EL (cell line): ENCODE data around the gene ROR2.

Experiments
- DNase-seq: peaks from one replicate; pipeline ENCODE4 v3.0.0-alpha.2; 2016

ROR2 gene

GRCh38 chr9:91920630-91921350 is 29.2 kb downstream of the ROR2 start:
- no peak for DNase-seq

DNA sequence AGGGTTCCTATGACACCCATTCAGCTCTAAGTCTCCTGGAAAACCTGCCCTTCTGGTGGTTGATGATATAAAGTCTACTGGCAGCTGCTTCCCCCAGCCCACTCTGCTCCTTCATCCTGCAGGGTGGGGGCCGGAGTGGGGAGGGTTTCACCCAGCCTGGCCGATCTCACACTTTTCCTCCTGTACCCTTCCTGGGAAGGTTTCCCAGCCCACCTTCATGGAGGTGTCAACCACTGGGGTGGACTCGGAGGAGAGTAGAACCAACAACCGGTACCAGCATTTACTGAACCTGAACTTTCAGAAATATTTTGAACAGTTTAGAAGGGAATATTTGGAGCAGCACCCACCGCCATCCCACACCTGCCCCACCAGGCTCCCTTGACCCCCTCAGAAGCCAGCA is 30.4 kb downstream of the ROR2 start:
- DNase-seq, result no peak

DNA sequence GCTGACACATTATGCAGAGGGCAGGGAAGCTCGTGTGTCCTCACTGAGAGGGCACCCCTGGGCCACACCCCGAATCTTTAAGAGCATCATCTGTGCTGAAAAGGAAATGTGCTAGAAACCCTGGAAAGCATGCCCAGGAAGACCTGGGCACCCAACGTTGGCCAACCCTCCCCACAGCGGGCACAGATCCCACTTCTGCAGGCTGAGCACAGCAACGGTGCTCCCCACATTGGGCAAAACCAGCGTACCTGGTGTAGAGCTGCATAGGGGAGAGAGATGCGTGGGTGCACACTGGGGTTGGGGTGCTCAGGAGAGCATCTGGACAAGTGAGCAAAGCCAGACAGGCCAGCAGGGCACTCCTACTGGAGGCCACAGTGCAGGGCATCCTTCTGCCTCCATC is 32.6 kb downstream of the ROR2 start:
- DNase-seq, result no peak

GRCh38 chr9:91915524-91916263 is 34.3 kb downstream of the ROR2 start:
- no peak for DNase-seq

GRCh38 chr9:91914937-91915336 is 35.1 kb downstream of the ROR2 start:
- no peak for DNase-seq

- DNase-seq, result no peak
These were observed 35.6 kb downstream of the ROR2 start for GRCh38 chr9:91914404-91914803.

GRCh38 chr9:91913986-91914385 is 36.0 kb downstream of the ROR2 start:
- DNase-seq, result no peak

GRCh38 chr9:91913096-91913495 is 36.9 kb downstream of the ROR2 start:
- DNase-seq, result no peak

DNA sequence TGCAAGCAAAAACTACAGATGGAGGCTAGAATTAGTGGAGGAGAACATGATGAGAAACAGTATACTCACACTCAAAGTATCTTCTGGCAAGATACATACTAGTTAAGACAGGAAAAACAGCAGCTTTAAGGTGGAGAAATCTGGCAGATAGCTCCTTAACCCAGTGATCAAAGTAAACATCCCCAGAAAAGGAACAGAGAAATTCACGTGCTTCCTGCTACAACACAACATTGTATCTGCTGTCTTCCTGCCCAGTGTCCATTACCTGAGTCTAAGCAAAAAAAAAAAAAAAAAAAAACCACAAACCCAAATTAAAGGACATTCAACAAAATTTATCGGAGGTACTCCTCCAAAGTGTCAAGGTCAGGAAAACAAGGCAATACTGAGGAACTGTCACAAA is 38.4 kb downstream of the ROR2 start:
- DNase-seq, result no peak

DNA sequence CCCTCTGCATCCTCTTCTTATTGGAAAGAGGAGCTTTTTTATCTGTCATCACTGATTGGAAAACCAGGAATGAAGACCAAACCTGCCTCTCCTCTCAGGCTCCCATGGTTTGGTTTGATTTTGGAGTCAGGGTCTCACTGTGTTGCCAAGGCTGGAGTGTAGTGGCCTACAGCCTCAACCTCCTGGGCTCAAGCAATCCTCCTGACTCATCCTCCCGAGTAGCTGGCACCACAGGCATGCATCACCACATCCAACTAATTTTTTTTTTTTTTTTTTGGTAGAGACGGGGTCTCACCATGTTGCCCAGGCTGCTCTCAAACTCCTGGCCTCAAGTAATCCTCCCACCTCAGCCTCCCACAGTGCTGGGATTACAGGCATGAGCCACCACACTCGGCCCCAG is 40.8 kb downstream of the ROR2 start:
- DNase-seq, result peak; percentile 42

DNA sequence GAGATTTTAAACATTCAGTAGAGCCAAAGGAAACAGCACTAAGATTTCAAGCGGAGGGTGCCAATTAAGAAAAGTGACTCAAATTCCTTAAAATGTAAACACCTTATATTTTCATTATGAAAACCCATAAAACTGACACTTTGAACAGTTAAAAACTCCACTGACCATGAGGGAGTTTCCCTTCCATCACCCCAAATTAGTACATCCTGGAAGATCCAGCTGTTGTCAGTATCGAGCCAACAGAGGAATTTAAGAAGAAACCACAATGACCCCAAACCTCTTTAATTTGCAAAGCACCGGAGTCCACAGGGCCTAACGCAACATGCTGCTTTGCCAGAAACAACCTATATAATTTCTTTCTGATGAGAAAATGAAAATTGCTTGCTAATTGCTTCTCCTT is 41.3 kb downstream of the ROR2 start:
- DNase-seq, result peak; percentile 39

- DNase-seq, result no peak
These were observed 41.8 kb downstream of the ROR2 start for GRCh38 chr9:91908293-91908623.

GRCh38 chr9:91907484-91908292 is 42.3 kb downstream of the ROR2 start:
- DNase-seq, result peak; percentile 18

GRCh38 chr9:91905991-91906469 is 44.0 kb downstream of the ROR2 start:
- DNase-seq, result no peak

DNA sequence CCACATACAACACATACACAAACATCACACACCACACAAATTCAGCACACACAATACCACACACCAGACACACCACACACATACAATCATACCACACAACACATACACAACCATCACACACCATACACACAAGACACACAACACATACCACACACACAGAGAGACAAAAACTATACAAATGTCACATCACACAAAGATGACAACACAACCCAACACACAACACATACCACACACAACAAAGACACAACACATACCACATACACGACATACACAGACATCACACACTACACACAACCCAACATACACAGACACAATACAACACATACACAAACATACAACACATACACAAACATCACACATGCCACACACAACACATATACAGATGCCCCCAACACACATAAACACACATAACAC is 44.8 kb downstream of the ROR2 start:
- DNase-seq, result no peak

GRCh38 chr9:91904588-91905236 is 45.3 kb downstream of the ROR2 start:
- no peak for DNase-seq

DNA sequence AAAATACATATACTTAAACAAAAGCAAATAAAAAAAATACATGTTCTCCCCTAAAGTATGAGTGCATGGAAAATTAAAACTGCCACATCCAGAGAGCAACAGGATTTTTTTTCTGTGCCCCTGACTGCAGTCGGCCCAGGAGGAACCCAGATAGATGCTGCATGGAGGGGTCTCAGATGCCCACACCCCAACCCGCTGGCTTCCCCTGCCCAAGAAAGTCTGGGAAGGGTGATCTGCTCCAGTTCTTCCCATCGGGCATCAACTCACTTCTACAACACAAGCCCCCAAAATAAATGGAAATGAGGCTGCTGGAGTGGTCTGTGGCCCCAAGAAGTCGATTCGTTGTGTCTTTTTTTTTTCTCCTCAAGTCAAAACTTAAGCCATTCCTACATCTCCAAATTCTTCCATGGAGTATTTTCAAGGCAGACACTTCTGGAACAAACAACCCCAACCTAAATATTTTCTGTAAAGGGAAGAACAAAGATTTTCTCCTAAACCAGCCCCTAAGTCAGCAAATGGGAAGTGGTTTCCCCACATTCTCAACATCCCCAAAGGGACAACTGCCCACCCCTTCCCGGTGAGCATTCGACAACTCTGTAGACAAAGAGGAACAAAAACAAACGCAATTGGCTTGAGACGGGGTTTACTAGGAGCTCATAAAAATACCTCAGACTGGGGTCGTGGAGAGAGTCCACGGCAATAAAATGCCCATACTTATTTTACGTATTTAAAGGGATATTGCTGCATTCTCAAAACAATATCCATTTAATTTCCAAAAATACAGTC is 46.7 kb downstream of the ROR2 start:
- DNase-seq, result peak; percentile 10

- no peak for DNase-seq
These were observed 47.4 kb downstream of the ROR2 start for GRCh38 chr9:91902475-91903125.

DNA sequence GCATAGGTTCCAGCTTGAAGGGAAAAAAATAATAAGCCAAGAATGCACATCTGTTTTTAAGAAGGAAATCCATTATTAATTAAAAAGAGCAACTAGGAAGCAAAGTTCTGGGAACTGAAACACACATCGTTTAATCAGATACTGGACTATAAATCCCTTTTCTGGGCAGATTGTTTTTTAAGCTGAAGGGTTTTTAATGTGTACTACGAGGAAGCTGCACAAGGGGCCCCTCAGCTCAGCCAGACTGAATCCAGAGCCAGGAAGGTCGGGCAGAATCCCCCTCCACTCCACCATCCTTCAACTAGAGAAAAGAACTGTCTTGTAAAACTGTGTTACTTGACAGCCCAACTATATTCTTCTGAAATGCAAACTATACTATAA is 49.2 kb downstream of the ROR2 start:
- no peak for DNase-seq

DNA sequence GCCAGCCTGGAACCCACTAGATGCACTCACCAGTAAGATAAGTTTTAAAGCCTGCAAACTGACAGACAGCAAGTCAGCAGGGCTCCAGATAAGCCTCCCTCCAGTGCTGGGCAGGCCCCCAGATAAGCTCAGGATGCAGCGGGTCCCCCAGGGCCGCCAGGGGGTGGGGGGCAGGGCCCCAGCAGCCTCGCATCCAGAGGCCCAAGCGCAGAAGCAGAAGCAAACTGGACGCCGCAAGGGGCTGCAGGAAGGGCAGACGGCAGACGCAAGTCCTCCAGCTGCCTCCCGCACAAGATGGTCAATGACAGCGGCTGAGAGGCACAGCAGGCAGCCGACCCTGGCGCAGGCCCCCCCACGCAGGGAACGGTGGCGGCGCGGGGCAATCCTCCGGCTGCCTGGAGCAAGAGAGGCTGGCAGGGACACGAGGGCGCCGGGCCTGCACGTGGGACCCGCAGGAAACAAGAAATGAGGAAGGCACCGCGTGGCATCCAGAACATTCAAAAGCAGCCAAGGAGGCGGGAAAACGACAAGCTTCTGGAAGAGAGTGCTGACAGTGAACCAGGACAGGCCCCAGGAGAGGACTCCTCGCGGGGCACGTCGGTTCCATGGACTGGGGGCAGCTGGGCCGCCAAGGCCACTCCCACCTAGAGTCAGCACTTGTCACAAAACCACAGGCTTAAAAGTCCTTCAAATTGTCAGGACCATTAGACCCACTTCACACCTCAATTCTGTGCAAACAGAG is 49.8 kb downstream of the ROR2 start:
- DNase-seq, result no peak

DNA sequence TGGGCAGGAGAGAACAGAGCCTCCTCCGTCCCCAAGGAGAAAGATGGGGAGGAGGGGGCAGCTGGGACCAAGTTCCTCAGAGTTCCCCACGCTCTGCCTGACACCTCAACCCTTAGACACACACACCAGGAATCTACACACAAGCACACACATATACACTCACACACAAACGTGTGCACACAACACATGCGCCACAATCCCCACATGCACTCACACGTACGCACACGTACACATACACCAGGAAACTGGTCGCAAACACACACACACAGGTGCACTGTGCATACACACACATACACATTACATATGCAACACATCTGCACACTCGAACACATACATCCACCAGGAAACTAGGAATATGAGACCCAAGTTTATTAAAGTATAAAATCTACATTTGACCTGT is 50.4 kb downstream of the ROR2 start:
- no peak for DNase-seq
